ENCODE data around the gene CRTC3. TPM values are rescaled to one million over a fixed set of nuclear protein-coding genes. Genes with fewer than 3 reads are reported as not detected.

The CRTC3 gene
- total RNA-seq, 1 donor from 2014 or later = 49.0 TPM

DNA sequence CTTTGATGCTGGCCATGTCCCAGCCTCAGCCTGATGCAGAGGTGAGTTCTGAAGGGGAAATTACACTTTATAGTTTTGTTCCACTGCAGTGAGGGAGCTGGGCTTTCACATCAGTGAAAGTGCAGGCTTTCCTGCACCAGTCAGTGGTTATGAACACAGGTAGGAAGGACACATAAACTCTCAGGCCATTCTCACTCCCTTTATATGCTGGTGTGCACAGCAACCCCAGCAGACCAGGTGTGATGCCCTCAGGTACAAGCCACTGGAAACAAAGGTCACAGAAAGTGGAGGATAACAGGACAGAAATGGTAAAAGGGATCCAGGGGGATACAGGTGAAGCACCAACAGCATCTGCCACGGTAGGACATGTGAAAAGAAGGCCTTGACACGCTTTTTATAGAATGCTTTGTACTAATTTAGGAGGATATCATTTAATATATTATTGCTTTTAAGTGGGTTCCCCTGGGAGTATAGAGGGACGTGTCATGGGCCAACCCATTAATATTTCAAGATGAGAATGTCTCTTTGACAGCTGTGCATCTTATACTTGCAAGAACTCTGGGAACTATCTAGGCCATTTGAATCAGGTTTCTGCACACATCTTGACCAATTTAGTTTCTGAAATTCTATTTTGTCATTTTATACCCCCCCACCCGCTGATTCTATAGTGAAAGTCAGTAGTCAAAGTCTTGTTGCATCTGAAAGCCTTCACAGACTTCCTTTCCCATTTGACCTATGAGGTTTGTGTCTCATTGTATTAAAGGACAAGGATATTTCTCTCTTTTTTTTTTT is 162.5 kb downstream of the CRTC3 start:
- intact Hi-C loops (cut with DNase I) = no loop called here
- Histone ChIP-seq H3K27me3 (no peaks in the 10 kb centered on the region), H3K36me3 (no peaks in the 10 kb centered on the region), H3K4me1 (no peaks in the 10 kb centered on the region), H3K9me3 (no peaks in the 10 kb centered on the region), H3K4me3 (no peak overlapping the region), H3K27ac (no peak overlapping the region)
- no peak for TF ChIP-seq CTCF (IDR thresholded peaks at IDR 0.05)
- DNase-seq (no peak), ATAC-seq (no peak)

Other genes starting within 250 kb of the CRTC3 start
- gene ZNF774, start 177.6 kb upstream of the CRTC3 start, total RNA-seq = 3.6 TPM
- gene IQGAP1, start 141.7 kb upstream of the CRTC3 start, total RNA-seq = 256 TPM
- 1.5 TPM for gene BLM, start 187.4 kb downstream of the CRTC3 start, total RNA-seq